GM21723 (cell line): Measurements from ENCODE around the gene DPP10.
"Not testable (repeated sequence)": the region's sequence is repeated elsewhere in the genome, so short reads cannot be mapped to it uniquely, and the experiment has no call there.

ENCODE experiments used
- ATAC-seq: cut with Tn5 transposase; IDR thresholded peaks from one replicate; pipeline ENCODE4 v1.9.1; 2021; ENCODE audit warnings: mild to moderate bottlenecking, moderate library complexity; ENCODE audit not compliant: unreplicated experiment

DPP10 gene

GRCh38 chr2:115389024-115389423, 946.6 kb downstream of the DPP10 start:
- ATAC-seq = no peak

GRCh38 chr2:115389898-115390565, 947.6 kb downstream of the DPP10 start:
- no peak for ATAC-seq

GRCh38 chr2:115396579-115396978, 954.1 kb downstream of the DPP10 start:
- ATAC-seq = no peak

GRCh38 chr2:115400940-115401339, 958.5 kb downstream of the DPP10 start:
- no peak for ATAC-seq

GRCh38 chr2:115412501-115412900, 970.1 kb downstream of the DPP10 start:
- ATAC-seq = no peak

- no peak for ATAC-seq
These were observed 971.4 kb downstream of the DPP10 start for GRCh38 chr2:115413791-115414190.

GRCh38 chr2:115414466-115414865, 972.0 kb downstream of the DPP10 start:
- ATAC-seq = no peak

- ATAC-seq = no peak
These were observed 979.7 kb downstream of the DPP10 start for GRCh38 chr2:115422004-115422634.

- no peak for ATAC-seq
These were observed 985.0 kb downstream of the DPP10 start for GRCh38 chr2:115427436-115427835.

- ATAC-seq = not testable (repeated sequence)
These were observed 998.3 kb downstream of the DPP10 start for GRCh38 chr2:115440746-115441145.

- no peak for ATAC-seq
These were observed 1001.2 kb downstream of the DPP10 start for GRCh38 chr2:115443539-115444185.

GRCh38 chr2:115460008-115460407, 1017.6 kb downstream of the DPP10 start:
- ATAC-seq = no peak

GRCh38 chr2:115480741-115481140, 1038.3 kb downstream of the DPP10 start:
- no peak for ATAC-seq

GRCh38 chr2:115481842-115482241, 1039.4 kb downstream of the DPP10 start:
- ATAC-seq = no peak

GRCh38 chr2:115483666-115484065, 1041.2 kb downstream of the DPP10 start:
- no peak for ATAC-seq

GRCh38 chr2:115484486-115484885, 1042.0 kb downstream of the DPP10 start:
- ATAC-seq = no peak

- ATAC-seq = no peak
These were observed 1042.5 kb downstream of the DPP10 start for GRCh38 chr2:115484983-115485382.

GRCh38 chr2:115491186-115491793, 1048.8 kb downstream of the DPP10 start:
- ATAC-seq = no peak

GRCh38 chr2:115505331-115505730, 1062.9 kb downstream of the DPP10 start:
- no peak for ATAC-seq

GRCh38 chr2:115520727-115521126, 1078.3 kb downstream of the DPP10 start:
- no peak for ATAC-seq

GRCh38 chr2:115524452-115524851, 1082.0 kb downstream of the DPP10 start:
- ATAC-seq = no peak

GRCh38 chr2:115529627-115530026, 1087.2 kb downstream of the DPP10 start:
- no peak for ATAC-seq
